Activated CD4-positive, alpha-beta T cell treated with anti-CD3 and anti-CD28 coated beads for 4 hours (primary cell): Measurements from ENCODE around the gene APMAP.
"Not testable (repeated sequence)": the region's sequence is repeated elsewhere in the genome, so short reads cannot be mapped to it uniquely, and the experiment has no call there.

Experiments used
- DNase-seq, 2 donors: peaks; one replicate each; pipeline ENCODE4 v3.0.0-alpha.2; 2020

The APMAP gene

GRCh38 chr20:24929867-24930723 is 62.5 kb downstream of the APMAP start:
- peak in 1 of 2 donors; percentile 15 for DNase-seq

GRCh38 chr20:24929259-24929658 is 63.3 kb downstream of the APMAP start:
- not testable (repeated sequence) for DNase-seq

- DNase-seq: not testable (repeated sequence)
Observed at GRCh38 chr20:24920706-24921105, 71.8 kb downstream of the APMAP start.

GRCh38 chr20:24919665-24920064 is 72.9 kb downstream of the APMAP start:
- DNase-seq: not testable (repeated sequence)

GRCh38 chr20:24918579-24919566 is 73.7 kb downstream of the APMAP start:
- DNase-seq: no peak

GRCh38 chr20:24917797-24918578 is 74.6 kb downstream of the APMAP start:
- DNase-seq: peak; percentile 20 to 37

GRCh38 chr20:24917056-24917455 is 75.5 kb downstream of the APMAP start:
- DNase-seq: no peak

GRCh38 chr20:24916412-24916811 is 76.1 kb downstream of the APMAP start:
- no peak for DNase-seq

GRCh38 chr20:24915892-24916291 is 76.7 kb downstream of the APMAP start:
- no peak for DNase-seq

GRCh38 chr20:24915440-24915839 is 77.1 kb downstream of the APMAP start:
- no peak for DNase-seq

GRCh38 chr20:24914388-24915241 is 77.9 kb downstream of the APMAP start:
- DNase-seq: no peak

- DNase-seq: no peak
Observed at GRCh38 chr20:24913076-24913628, 79.4 kb downstream of the APMAP start.
